HepG2 (cell line): ENCODE results near the gene SMIM24. TPM values are rescaled to one million over a fixed set of nuclear protein-coding genes. Genes with fewer than 3 reads are reported as not detected.

Experiments
- ATAC-seq: fragments of 200-7000 bp; cut with Tn5 transposase; 3 replicates; pipeline ENCODE4 v1.9.1; 2020; ENCODE audit warnings: mild to moderate bottlenecking, moderate library complexity
- BruUV-seq: library from RNA; stranded (reverse); fragments of 400-500 nt; replicated peaks from 2 replicates; lab custom pipeline; 2021; lab: Mats Ljungman, UMichigan
- CTCF ChIA-PET: fragments of 300-600 bp; formaldehyde crosslinking; extraction: SDS; loops from one replicate; lab custom pipeline; 2021; ENCODE audit warnings: low total read pairs, inconsistent platforms, low intra/inter-chr PET ratio; lab: Yijun Ruan, JAX
- POLR2A ChIA-PET: fragments of 350-600 bp; sonication (Branson Sonifier 250); formaldehyde crosslinking; loops from one replicate; lab custom pipeline; 2020; ENCODE audit warnings: antibody characterized with exemption, inconsistent platforms; lab: Yijun Ruan, JAX
- DNase-seq: peaks from one replicate; pipeline ENCODE4 v3.0.0-alpha.2; 2015; ENCODE audit warnings: low spot score
- FAIRE-seq: peaks from 3 replicates; lab custom pipeline; 2011; peaks lifted over from hg19 to GRCh38; lab: Jason Lieb, UNC
- H2AFZ ChIP-seq: one replicate; pipeline ENCODE4 v1.6.1; 2011; ENCODE audit warnings: low read length, inconsistent platforms
- H3K27ac ChIP-seq: fragments of 300-600 bp; 3 replicates; pipeline ENCODE4 v1.8.0; 2011; ENCODE audit warnings: mixed run types, mild to moderate bottlenecking, mixed read lengths, low read length, inconsistent platforms; ENCODE audit not compliant: insufficient read depth; ENCODE audit errors: extremely low read length
- H3K27me3 ChIP-seq, 2 experiments: fragments of 200-600 bp in 1 of 2; 2 replicates in 1 of 2; 3 replicates in 1 of 2; pipeline versions ENCODE4 v1.6.0 to v1.8.0; 2011; ENCODE audit warnings: low read length in 2 of 2, mild to moderate bottlenecking in 2 of 2, moderate library complexity in 2 of 2, inconsistent platforms in 1 of 2; ENCODE audit not compliant: insufficient read depth in 2 of 2, control insufficient read depth in 1 of 2
- H3K36me3 ChIP-seq, 2 experiments: fragments of 200-600 bp in 1 of 2; replicated peaks in 1 of 2; 2 replicates in 1 of 2; 3 replicates in 1 of 2; pipeline versions ENCODE4 v1.5.1 to v1.8.0; 2011; ENCODE audit warnings: low read length in 2 of 2, inconsistent platforms in 1 of 2; ENCODE audit not compliant: insufficient read depth in 2 of 2, control insufficient read depth in 1 of 2
- H3K4me1 ChIP-seq: 2 replicates; pipeline ENCODE4 v1.5.1; 2012; ENCODE audit warnings: low read length, inconsistent platforms; ENCODE audit not compliant: insufficient read depth
- H3K4me2 ChIP-seq: 2 replicates; pipeline ENCODE4 v1.6.0; 2011; ENCODE audit warnings: low read depth, low read length, inconsistent platforms
- H3K4me3 ChIP-seq, 3 experiments: fragments of 200-600 bp in 1 of 3; sonication (generic), shearing (Covaris generic) in 1 of 3; replicated peaks in 1 of 3; 2 replicates each; pipeline ENCODE4 v1.5.1; 2011 to 2016; ENCODE audit warnings: low read length in 3 of 3, inconsistent platforms in 2 of 3, low read depth in 2 of 3, mild to moderate bottlenecking in 2 of 3, control low read depth in 1 of 3, mixed read lengths in 1 of 3; ENCODE audit not compliant: insufficient read depth in 1 of 3
- H3K79me2 ChIP-seq: one replicate; pipeline ENCODE4 v1.6.1; 2011; ENCODE audit warnings: low read length, inconsistent platforms; ENCODE audit not compliant: insufficient read depth
- H3K9ac ChIP-seq: 2 replicates; pipeline ENCODE4 v1.6.0; 2011; ENCODE audit warnings: mild to moderate bottlenecking, low read depth, low read length, inconsistent platforms; ENCODE audit not compliant: insufficient read depth
- H3K9me3 ChIP-seq: 2 replicates; pipeline ENCODE4 v1.5.1; 2012; ENCODE audit warnings: mild to moderate bottlenecking, low read length
- H4K20me1 ChIP-seq: 2 replicates; pipeline ENCODE4 v1.6.0; 2011; ENCODE audit warnings: inconsistent platforms, mild to moderate bottlenecking, low read length, moderate library complexity; ENCODE audit not compliant: insufficient read depth
- GPN1 ChIP-seq: sonication (generic); formaldehyde crosslinking; IDR thresholded peaks from 2 replicates; pipeline ENCODE4 v1.5.1; 2020; ENCODE audit warnings: missing genetic modification reagents, borderline replicate concordance
- GTF3A ChIP-seq: sonication (generic); formaldehyde crosslinking; conservative IDR thresholded peaks from 2 replicates; pipeline ENCODE4 v1.4.0; 2020; ENCODE audit warnings: mild to moderate bottlenecking, missing genetic modification reagents
- TBX3 ChIP-seq: fragments of 450-650 bp; IDR thresholded peaks from 2 replicates; pipeline ENCODE4 v1.6.1; 2017; ENCODE audit warnings: antibody characterized with exemption, mild to moderate bottlenecking, inconsistent platforms, borderline replicate concordance
- ZNF768 ChIP-seq: sonication (generic); formaldehyde crosslinking; IDR thresholded peaks from 2 replicates; pipeline ENCODE4 v1.4.0; 2020; ENCODE audit warnings: missing genetic modification reagents
- WGBS: methylation state at CpG from one replicate; pipeline ENCODE4 v1.1.6; 2017; ENCODE audit warnings: low lambda C conversion rate; 5-methylcytosine and 5-hydroxymethylcytosine counted together
- in situ Hi-C: cut with HindIII; loops from 2 replicates; pipeline ENCODE4 v1.10.0; 2017; ENCODE audit warnings: low pct_unique_long_range_greater_than_20kb; ENCODE audit not compliant: extremely low pct_ligation_motif_present
- intact Hi-C: fragments of 100-400 bp; cut with micrococcal nuclease; formaldehyde crosslinking; loops from one replicate; pipeline ENCODE4 v1.10.0; 2022; ENCODE audit not compliant: unreplicated experiment
- polyA plus RNA-seq, 8 experiments: library from polyadenylated mRNA; depleted of rRNA in 3 of 8; stranded (reverse) in 7 of 8; unstranded in 1 of 8; fragments of >200 nt; fragmentation: Illumina TruSeq in 4 of 8; extraction: Trizol in 4 of 8; gene quantifications; 2 replicates each; pipeline versions ENCODE4 v1.2.1 to v1.2.3, GENCODE V29; 2011 to 2016; ENCODE audit warnings: low read depth in 4 of 8, missing spikeins in 1 of 8, mixed read lengths in 1 of 8; ENCODE audit not compliant: insufficient read depth in 1 of 8
- total RNA-seq, 5 experiments: library from RNA; depleted of rRNA; stranded (reverse); fragments of >200 nt; fragmentation: Illumina TruSeq; extraction: Trizol; gene quantifications; 2 replicates each; pipeline ENCODE4 v1.2.3, GENCODE V29; 2016; ENCODE audit warnings: low read depth in 1 of 5
- TF ChIP-seq, protein P1 (sequence below): sonication (generic); formaldehyde crosslinking; IDR thresholded peaks from 2 replicates; pipeline ENCODE4 v1.4.0; 2020; ENCODE audit warnings: missing genetic modification reagents
- TF ChIP-seq, protein P2 (sequence below): IDR thresholded peaks from 2 replicates; pipeline ENCODE4 v1.6.1; 2016; ENCODE audit warnings: missing biosample characterization, missing genetic modification reagents, low read depth
- TF ChIP-seq, protein P3 (sequence below): sonication (generic); formaldehyde crosslinking; IDR thresholded peaks from 2 replicates; pipeline ENCODE4 v1.4.0; 2020; ENCODE audit warnings: mild to moderate bottlenecking, missing genetic modification reagents

SMIM24 gene
- total and polyA plus RNA-seq, 2 of the 13 experiments (the other 11 are each of a cell fraction or from before 2014, with no cell fraction given), result 11.2 to 70.6 TPM

DNA sequence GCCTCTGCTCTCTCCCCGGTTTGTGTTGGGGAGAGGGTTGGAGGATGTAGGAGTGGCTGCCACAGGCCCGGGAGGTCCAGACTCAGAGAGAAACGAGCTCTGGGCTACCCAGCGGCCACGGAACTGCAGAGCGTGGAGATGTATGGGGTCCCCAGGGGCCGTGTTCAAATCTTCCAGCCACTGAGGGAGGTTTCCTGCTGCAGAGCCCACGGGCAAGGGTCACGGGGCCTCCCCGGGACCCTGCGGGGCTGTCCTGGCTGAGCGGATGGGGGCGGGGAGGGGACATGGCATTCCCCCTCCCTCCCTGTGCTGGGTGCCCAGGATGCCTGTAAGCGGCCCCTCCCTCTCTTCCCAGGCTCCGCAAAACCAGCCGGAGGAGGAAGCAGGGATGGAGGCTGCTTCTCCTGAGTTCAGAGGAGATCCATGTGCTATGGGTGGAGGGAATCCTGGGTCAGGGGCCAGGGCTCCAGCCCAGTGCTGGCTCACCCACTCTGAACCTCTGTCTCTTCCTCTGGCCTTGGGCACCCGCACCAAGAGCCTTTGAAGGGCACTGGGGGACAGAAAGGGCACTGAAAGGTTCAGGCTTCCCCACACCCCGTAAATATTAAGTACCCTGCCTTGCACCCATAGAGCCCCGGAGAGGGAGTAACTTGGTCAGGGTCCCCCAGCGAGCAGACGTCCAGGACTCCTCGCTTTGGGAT, 22.6 kb downstream of the SMIM24 start (continued):
- TF ChIP-seq, protein P1, sequence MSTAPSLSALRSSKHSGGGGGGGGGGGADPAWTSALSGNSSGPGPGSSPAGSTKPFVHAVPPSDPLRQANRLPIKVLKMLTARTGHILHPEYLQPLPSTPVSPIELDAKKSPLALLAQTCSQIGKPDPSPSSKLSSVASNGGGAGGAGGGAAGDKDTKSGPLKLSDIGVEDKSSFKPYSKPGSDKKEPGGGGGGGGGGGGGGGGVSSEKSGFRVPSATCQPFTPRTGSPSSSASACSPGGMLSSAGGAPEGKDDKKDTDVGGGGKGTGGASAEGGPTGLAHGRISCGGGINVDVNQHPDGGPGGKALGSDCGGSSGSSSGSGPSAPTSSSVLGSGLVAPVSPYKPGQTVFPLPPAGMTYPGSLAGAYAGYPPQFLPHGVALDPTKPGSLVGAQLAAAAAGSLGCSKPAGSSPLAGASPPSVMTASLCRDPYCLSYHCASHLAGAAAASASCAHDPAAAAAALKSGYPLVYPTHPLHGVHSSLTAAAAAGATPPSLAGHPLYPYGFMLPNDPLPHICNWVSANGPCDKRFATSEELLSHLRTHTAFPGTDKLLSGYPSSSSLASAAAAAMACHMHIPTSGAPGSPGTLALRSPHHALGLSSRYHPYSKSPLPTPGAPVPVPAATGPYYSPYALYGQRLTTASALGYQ, result no peak
- TF ChIP-seq GTF3A (no peak), TBX3 (no peak), GPN1 (CRISPR knock-in tag) (no peak)
- TF ChIP-seq, protein P2, sequence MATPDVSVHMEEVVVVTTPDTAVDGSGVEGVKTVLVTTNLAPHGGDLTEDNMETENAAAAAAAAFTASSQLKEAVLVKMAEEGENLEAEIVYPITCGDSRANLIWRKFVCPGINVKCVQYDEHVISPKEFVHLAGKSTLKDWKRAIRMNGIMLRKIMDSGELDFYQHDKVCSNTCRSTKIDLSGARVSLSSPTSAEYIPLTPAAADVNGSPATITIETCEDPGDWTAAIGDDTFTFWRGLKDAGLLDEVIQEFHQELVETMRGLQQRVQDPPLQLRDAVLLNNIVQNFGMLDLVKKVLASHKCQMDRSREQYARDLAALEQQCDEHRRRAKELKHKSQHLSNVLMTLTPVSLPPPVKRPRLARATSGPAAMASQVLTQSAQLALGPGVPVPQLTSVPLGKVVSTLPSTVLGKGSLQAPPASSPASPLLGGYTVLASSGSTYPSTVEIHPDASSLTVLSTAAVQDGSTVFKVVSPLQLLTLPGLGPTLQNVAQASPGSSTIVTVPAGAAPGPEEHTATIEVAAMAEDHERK (CRISPR knock-in tag), result no peak
- TF ChIP-seq, all 625 proteins: peak for 0

DNA sequence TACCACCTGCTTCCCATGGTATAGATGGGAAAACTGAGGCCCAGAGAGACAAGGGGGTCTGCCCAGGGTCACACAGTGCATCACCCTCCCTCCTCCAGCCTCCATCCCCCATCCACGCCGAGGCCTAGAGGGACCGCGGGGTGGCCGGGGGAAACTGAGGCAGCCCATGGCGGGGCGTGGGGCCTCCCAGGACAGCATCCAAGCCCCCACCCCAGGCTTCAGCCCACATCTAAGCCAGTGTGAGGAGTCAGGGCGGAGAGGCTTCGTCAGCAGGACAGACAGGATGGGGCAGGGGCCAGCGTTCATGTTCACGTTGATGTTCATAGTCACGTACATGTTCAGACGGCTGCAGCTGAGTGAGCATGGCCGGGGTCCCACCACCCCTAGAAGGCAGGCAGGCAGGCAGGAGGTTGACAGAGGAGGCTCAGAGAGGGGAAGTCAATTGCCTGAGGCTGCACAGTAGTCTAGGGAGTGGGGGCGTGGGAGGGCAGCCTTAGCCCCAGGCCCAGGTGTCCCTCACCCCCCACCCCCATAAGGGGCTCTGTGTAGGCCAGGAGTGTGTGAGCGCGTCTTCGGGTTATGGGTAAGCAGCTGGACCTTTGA, 23.3 kb downstream of the SMIM24 start:
- no peak for FAIRE-seq
- CTCF ChIA-PET, result no interaction called here
- H3K9me3 ChIP-seq, result no peaks in the 10 kb centered on the region
- no peak; the same call in 1 of the 3 replicates for ATAC-seq
- intact Hi-C loops, result no loop called here
- no TSS peak for BruUV-seq
- DNase-seq, result no peak
- 91% methylated on average over 18 of the region's 18 CpGs for WGBS
- POLR2A ChIA-PET, result no interaction called here
- no peak overlapping the region for H3K9ac ChIP-seq
- TF ChIP-seq, protein P3, sequence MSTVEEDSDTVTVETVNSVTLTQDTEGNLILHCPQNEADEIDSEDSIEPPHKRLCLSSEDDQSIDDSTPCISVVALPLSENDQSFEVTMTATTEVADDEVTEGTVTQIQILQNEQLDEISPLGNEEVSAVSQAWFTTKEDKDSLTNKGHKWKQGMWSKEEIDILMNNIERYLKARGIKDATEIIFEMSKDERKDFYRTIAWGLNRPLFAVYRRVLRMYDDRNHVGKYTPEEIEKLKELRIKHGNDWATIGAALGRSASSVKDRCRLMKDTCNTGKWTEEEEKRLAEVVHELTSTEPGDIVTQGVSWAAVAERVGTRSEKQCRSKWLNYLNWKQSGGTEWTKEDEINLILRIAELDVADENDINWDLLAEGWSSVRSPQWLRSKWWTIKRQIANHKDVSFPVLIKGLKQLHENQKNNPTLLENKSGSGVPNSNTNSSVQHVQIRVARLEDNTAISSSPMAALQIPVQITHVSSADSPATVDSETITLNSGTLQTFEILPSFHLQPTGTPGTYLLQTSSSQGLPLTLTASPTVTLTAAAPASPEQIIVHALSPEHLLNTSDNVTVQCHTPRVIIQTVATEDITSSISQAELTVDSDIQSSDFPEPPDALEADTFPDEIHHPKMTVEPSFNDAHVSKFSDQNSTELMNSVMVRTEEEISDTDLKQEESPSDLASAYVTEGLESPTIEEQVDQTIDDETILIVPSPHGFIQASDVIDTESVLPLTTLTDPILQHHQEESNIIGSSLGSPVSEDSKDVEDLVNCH (CRISPR knock-in tag), result no peak
- peak; percentile 83; the same call in 1 of the 2 replicates for TF ChIP-seq ZNF768 (CRISPR knock-in tag)
- 0 out of 2 replicates have a peak, but pooled peaks cover 2% of the 10 kb centered on the region for H4K20me1 ChIP-seq
- H3K4me2 ChIP-seq, result no peak overlapping the region
- no peaks in the 10 kb centered on the region for H3K27me3 ChIP-seq
- no peak overlapping the region for H3K27ac ChIP-seq
- H3K4me1 ChIP-seq, result peaks cover 8% of the 10 kb centered on the region; the same call in 1 of the 2 replicates
- H3K79me2 ChIP-seq, result no peaks in the 10 kb centered on the region
- H3K4me3 ChIP-seq, result no peak overlapping the region
- in situ Hi-C loops, result no loop called here
- H2AFZ ChIP-seq, result no peak overlapping the region
- peaks cover 4 to 14% of the 10 kb centered on the region in 2 experiments; a peak in 3 of 5 replicates for H3K36me3 ChIP-seq
